ENCODE results near the gene TSKU.

- no peak for TF ChIP-seq CTCF (IDR thresholded peaks at IDR 0.05)
- TF ChIP-seq POLR2A (IDR thresholded peaks at IDR 0.05), result no peak
Observed at GRCh38 chr11:76806131-76806530, 23.0 kb downstream of the TSKU start.

All from Peyer's patch (tissue), 4 donors.